Endothelial cell of umbilical vein (primary cell): ENCODE measurements around the gene LRCH1. TPM values are rescaled to one million over a fixed set of nuclear protein-coding genes. Genes with fewer than 3 reads are reported as not detected.

Source experiments
- BruUV-seq: library from RNA; stranded (reverse); fragments of 400-500 nt; replicated peaks from 2 replicates; lab custom pipeline; 2021; lab: Mats Ljungman, UMichigan
- CTCF ChIA-PET: fragments of 300-600, 350-600 bp; sonication (Branson Sonifier 250); formaldehyde crosslinking; loops from one replicate; lab custom pipeline; 2021; ENCODE audit warnings: antibody characterized with exemption, inconsistent platforms; lab: Charles Lee
- POLR2A ChIA-PET: fragments of 300-600, 350-600 bp; sonication (Branson Sonifier 250); formaldehyde crosslinking; loops from one replicate; lab custom pipeline; 2021; ENCODE audit warnings: antibody characterized with exemption, inconsistent platforms; lab: Charles Lee
- DNase-seq: peaks from one replicate; pipeline ENCODE4 v3.0.0-alpha.2; 2011; ENCODE audit warnings: low read depth, low spot score
- FAIRE-seq: peaks from 2 replicates; lab custom pipeline; 2011; peaks lifted over from hg19 to GRCh38; lab: Jason Lieb, UNC
- H2AFZ ChIP-seq: 2 replicates; pipeline ENCODE4 v1.6.0; 2012; ENCODE audit warnings: low read depth, low read length, control low read depth, inconsistent platforms
- H3K27ac ChIP-seq: 2 replicates; pipeline ENCODE4 v1.5.1; 2011; ENCODE audit warnings: low read depth, mild to moderate bottlenecking, control low read depth, low read length, moderate library complexity; ENCODE audit not compliant: insufficient read depth
- H3K27me3 ChIP-seq, 2 experiments: 2 replicates each; pipeline versions ENCODE4 v1.6.0 to v1.6.1; 2011; ENCODE audit warnings: low read length in 2 of 2, mixed read lengths in 1 of 2; ENCODE audit not compliant: control insufficient read depth in 2 of 2, insufficient read depth in 2 of 2
- H3K36me3 ChIP-seq, 2 experiments: 2 replicates in 1 of 2; 3 replicates in 1 of 2; pipeline ENCODE4 v1.5.1; 2011; ENCODE audit warnings: low read length in 2 of 2, mild to moderate bottlenecking in 1 of 2, moderate library complexity in 1 of 2; ENCODE audit not compliant: control insufficient read depth in 2 of 2, insufficient read depth in 2 of 2; ENCODE audit errors: extremely low read depth in 1 of 2
- H3K4me1 ChIP-seq: 3 replicates; pipeline ENCODE4 v1.5.1; 2011; ENCODE audit warnings: mild to moderate bottlenecking, low read length; ENCODE audit not compliant: control insufficient read depth, insufficient read depth; ENCODE audit errors: extremely low read depth
- H3K4me2 ChIP-seq: 2 replicates; pipeline ENCODE4 v1.6.1; 2011; ENCODE audit warnings: low read length, control low read depth, mixed read lengths; ENCODE audit not compliant: insufficient read depth
- H3K4me3 ChIP-seq, 3 experiments: fragments of 200-600 bp in 1 of 3; sonication (generic), shearing (Covaris generic) in 1 of 3; replicated peaks in 1 of 3; 2 replicates each; pipeline ENCODE4 v1.5.1; 2011 to 2016; ENCODE audit warnings: control low read depth in 3 of 3, low read length in 3 of 3, mild to moderate bottlenecking in 2 of 3, inconsistent platforms in 1 of 3, low read depth in 1 of 3, moderate library complexity in 1 of 3; ENCODE audit not compliant: insufficient read depth in 1 of 3
- H3K79me2 ChIP-seq: 2 replicates; pipeline ENCODE4 v1.6.0; 2012; ENCODE audit warnings: low read length, inconsistent platforms; ENCODE audit not compliant: control insufficient read depth, insufficient read depth
- H3K9ac ChIP-seq: replicated peaks from 2 replicates; pipeline ENCODE3; 2011; ENCODE audit warnings: low read length, control low read depth; ENCODE audit not compliant: insufficient read depth; ENCODE audit errors: extremely low read depth
- H3K9me1 ChIP-seq: replicated peaks from 3 replicates; pipeline ENCODE4 v1.6.0; 2011; ENCODE audit warnings: mild to moderate bottlenecking, low read length; ENCODE audit not compliant: control insufficient read depth, insufficient read depth; ENCODE audit errors: extremely low read depth
- H3K9me3 ChIP-seq: replicated peaks from 2 replicates; pipeline ENCODE4 v1.5.1; 2012; ENCODE audit warnings: low read length, inconsistent platforms; ENCODE audit not compliant: control insufficient read depth, insufficient read depth
- H4K20me1 ChIP-seq: replicated peaks from 2 replicates; pipeline ENCODE3; 2011; ENCODE audit warnings: mild to moderate bottlenecking, low read length; ENCODE audit not compliant: control insufficient read depth, insufficient read depth; ENCODE audit errors: extremely low read depth
- CTCF ChIP-seq, 2 donors: IDR thresholded peaks; 1 replicate in 1 of 2; 2 replicates in 1 of 2; pipeline ENCODE4 v1.5.1; 2011; ENCODE audit warnings: low read length in 2 of 2, mild to moderate bottlenecking in 2 of 2, moderate library complexity in 2 of 2, control low read depth in 1 of 2, inconsistent platforms in 1 of 2, low read depth in 1 of 2; ENCODE audit not compliant: insufficient read depth in 1 of 2; ENCODE audit errors: extremely low read depth in 1 of 2
- EZH2 ChIP-seq: IDR thresholded peaks from 2 replicates; pipeline ENCODE4 v1.6.1; 2012; ENCODE audit warnings: borderline replicate concordance, low read depth, mild to moderate bottlenecking, moderate library complexity, low read length, inconsistent platforms; ENCODE audit not compliant: severe bottlenecking
- FOS ChIP-seq: IDR thresholded peaks from 2 replicates; pipeline ENCODE4 v1.6.1; 2011; ENCODE audit warnings: mild to moderate bottlenecking, low read length, moderate library complexity, borderline replicate concordance; ENCODE audit not compliant: insufficient read depth
- GATA2 ChIP-seq: IDR thresholded peaks from 2 replicates; pipeline ENCODE4 v1.7.0; 2011; ENCODE audit warnings: low read depth, mild to moderate bottlenecking, moderate library complexity, mixed read lengths, low read length; ENCODE audit not compliant: insufficient read length, insufficient read depth
- JUN ChIP-seq: IDR thresholded peaks from 2 replicates; pipeline ENCODE4 v1.6.1; 2011; ENCODE audit warnings: borderline replicate concordance, low read depth; ENCODE audit not compliant: insufficient read length, insufficient read depth
- MAX ChIP-seq: IDR thresholded peaks from 2 replicates; pipeline ENCODE4 v1.6.1; 2011; ENCODE audit not compliant: insufficient read depth, insufficient read length
- MYC ChIP-seq: IDR thresholded peaks from one replicate; pipeline ENCODE4 v1.6.1; 2011; ENCODE audit warnings: mild to moderate bottlenecking, low read depth, low read length
- POLR2A ChIP-seq: IDR thresholded peaks from 2 replicates; pipeline ENCODE4 v1.6.1; 2012; ENCODE audit warnings: low read depth, mild to moderate bottlenecking, control low read depth, low read length
- POLR2AphosphoS5 ChIP-seq: IDR thresholded peaks from 2 replicates; pipeline ENCODE4 v1.6.1; 2012; ENCODE audit warnings: low read depth, mild to moderate bottlenecking, control low read depth, low read length, moderate library complexity; ENCODE audit not compliant: insufficient read depth
- dilution Hi-C: fragments of 300-500 bp; cut with MboI; formaldehyde crosslinking; loops from one replicate; pipeline ENCODE4 v1.15.0; 2019; ENCODE audit warnings: low sequenced_read_pairs; ENCODE audit not compliant: extremely low pct_ligation_motif_present
- intact Hi-C: fragments of 100-400 bp; cut with micrococcal nuclease; formaldehyde crosslinking; loops from one replicate; pipeline ENCODE4 v1.10.0; 2022
- polyA plus RNA-seq, 4 experiments: library from polyadenylated mRNA; depleted of rRNA in 3 of 4; stranded (reverse) in 3 of 4; unstranded in 1 of 4; fragments of >200 nt; gene quantifications; 2 replicates each; pipeline versions ENCODE4 v1.2.1 to v1.2.3, GENCODE V29; 2011 to 2012; ENCODE audit warnings: missing spikeins in 1 of 4
- total RNA-seq: library from RNA; stranded (reverse); gene quantifications from 2 replicates; pipeline ENCODE4 v1.2.3, GENCODE V29; 2021

Gene LRCH1
- total and polyA plus RNA-seq, 2 donors (not counting 3 experiments of a cell fraction or from before 2014, with no cell fraction given), result 5.4 to 16.5 TPM

- H3K9me1 ChIP-seq, result no peaks in the 10 kb centered on the region
- BruUV-seq, result no TSS peak
- no peak overlapping the region for H3K4me3 ChIP-seq
- POLR2A ChIA-PET, result no interaction called here
- H3K79me2 ChIP-seq, result peaks cover 51% of the 10 kb centered on the region
- FAIRE-seq (no peak), DNase-seq (no peak)
- H3K36me3 ChIP-seq, result no peaks in the 10 kb centered on the region
- no peak overlapping the region for H2AFZ ChIP-seq
- no peaks in the 10 kb centered on the region for H3K27me3 ChIP-seq
- H3K9me3 ChIP-seq, result no peaks in the 10 kb centered on the region
- intact Hi-C loops (no loop called here), dilution Hi-C loops (no loop called here)
- H3K27ac ChIP-seq, result no peak overlapping the region
- H3K4me1 ChIP-seq, result no peaks in the 10 kb centered on the region
- no peak overlapping the region for H3K4me2 ChIP-seq
- no peak overlapping the region for H3K9ac ChIP-seq
- CTCF ChIA-PET, result interaction anchor here (1.0 kb wide), 1 partner anchor 18 kb away, joined by 3 read pairs; no protein-coding TSS in a partner anchor
- no peaks in the 10 kb centered on the region for H4K20me1 ChIP-seq
- TF ChIP-seq MYC (no peak), JUN (no peak), EZH2 (no peak)
Measured at GRCh38 chr13:46569456-46569855, 16.5 kb downstream of the LRCH1 start.

- Histone ChIP-seq H4K20me1 (no peaks in the 10 kb centered on the region), H3K27ac (no peak overlapping the region), H3K9me3 (no peaks in the 10 kb centered on the region), H3K36me3 (no peaks in the 10 kb centered on the region), H3K9me1 (no peaks in the 10 kb centered on the region), H3K79me2 (peaks cover 48% of the 10 kb centered on the region), H3K27me3 (no peaks in the 10 kb centered on the region), H3K4me3 (no peak overlapping the region), H2AFZ (no peak overlapping the region), H3K4me1 (no peaks in the 10 kb centered on the region), H3K9ac (no peak overlapping the region), H3K4me2 (no peak overlapping the region)
- dilution Hi-C loops, result no loop called here
- intact Hi-C loops, result no loop called here
- BruUV-seq, result no TSS peak
- no peak for FAIRE-seq
- ChIA-PET POLR2A (no interaction called here), CTCF (interaction anchor here (1.0 kb wide), 1 partner anchor 18 kb away, joined by 3 read pairs; no protein-coding TSS in a partner anchor)
- no peak for DNase-seq
- TF ChIP-seq MAX (no peak), POLR2A (no peak), MYC (no peak), CTCF (IDR thresholded peaks at IDR 0.05; ENCODE audit: extremely low read depth in 1 of 2, insufficient read depth in 1 of 2, low read depth in 1 of 2, low read length in 2 of 2) (no peak), FOS (no peak), JUN (no peak), EZH2 (no peak), GATA2 (no peak), POLR2AphosphoS5 (no peak)
Measured at GRCh38 chr13:46570273-46570672, 17.3 kb downstream of the LRCH1 start.
